ENCODE measurements around the gene ZNF366.

GRCh38 chr5:72506158-72506549, 1.1 kb downstream of the ZNF366 start:
- TF ChIP-seq POLR2A (IDR thresholded peaks at IDR 0.05; ENCODE audit: low read depth, low read length), result no peak
- no peak for TF ChIP-seq TAF1 (IDR thresholded peaks at IDR 0.05; ENCODE audit: low read depth, low read length)
- no peak for TF ChIP-seq POLR2AphosphoS5 (IDR thresholded peaks at IDR 0.05; ENCODE audit: low read depth, low read length)
- no peak for TF ChIP-seq SPI1 (IDR thresholded peaks at IDR 0.05; ENCODE audit: low read depth, low read length)
- no peak for TF ChIP-seq POU2F2 (IDR thresholded peaks at IDR 0.05; ENCODE audit: low read depth, low read length)
